RWPE1 (cell line): ENCODE data around the gene SMIM7.

ENCODE experiments used
- CTCF ChIA-PET: fragments of 350-600 bp; sonication (Branson Sonifier 250); formaldehyde crosslinking; extraction: SDS; loops from one replicate; lab custom pipeline; 2021; lab: Yijun Ruan, JAX
- POLR2A ChIA-PET: fragments of 400-600 bp; formaldehyde crosslinking; extraction: SDS; loops from one replicate; lab custom pipeline; 2020; ENCODE audit warnings: antibody characterized with exemption; ENCODE audit not compliant: low non-redundant PET; lab: Yijun Ruan, JAX
- DNase-seq: peaks from one replicate; pipeline ENCODE4 v3.0.0; 2012; ENCODE audit warnings: low spot score
- H3K27ac ChIP-seq: fragments of 450-650 bp; 2 replicates; pipeline ENCODE4 v1.5.1; 2017
- CTCF ChIP-seq: fragments of 450-650 bp; conservative IDR thresholded peaks from 2 replicates; pipeline ENCODE4 v1.5.1; 2017; ENCODE audit warnings: low read depth, mild to moderate bottlenecking

Gene SMIM7

GRCh38 chr19:16650821-16651220, 9.1 kb downstream of the SMIM7 start:
- H3K27ac ChIP-seq = no peak overlapping the region
- CTCF ChIA-PET = interaction anchor here (0.6 kb wide), 1 partner anchor 12 kb away, joined by 3 read pairs; no protein-coding TSS in a partner anchor
- POLR2A ChIA-PET = no interaction called here
- no peak for TF ChIP-seq CTCF
- no peak for DNase-seq

DNA sequence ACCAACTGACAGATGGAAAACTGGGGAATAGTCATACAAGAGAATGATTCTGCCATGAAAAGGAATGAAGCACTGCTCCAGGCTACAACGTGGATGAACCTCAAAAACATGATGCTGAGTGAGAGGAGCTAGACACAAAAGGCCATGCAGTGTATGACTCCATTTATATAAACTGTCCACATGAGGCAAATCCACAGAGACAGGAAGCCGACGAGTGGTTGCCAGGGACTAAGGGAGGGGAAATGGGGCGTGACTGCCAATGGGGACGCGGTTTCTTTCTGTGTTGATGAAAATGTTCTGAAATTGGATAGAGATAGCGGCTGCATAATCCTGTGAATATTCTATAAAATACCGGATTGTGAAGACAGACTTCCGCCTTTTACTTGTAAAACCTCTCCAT, 10.2 kb downstream of the SMIM7 start:
- DNase-seq = no peak
- no peak for TF ChIP-seq CTCF
- no peak overlapping the region for H3K27ac ChIP-seq
- ChIA-PET CTCF (interaction anchor here (0.6 kb wide), 1 partner anchor 1105 kb away, joined by 3 read pairs; no protein-coding TSS in a partner anchor), POLR2A (no interaction called here)

DNA sequence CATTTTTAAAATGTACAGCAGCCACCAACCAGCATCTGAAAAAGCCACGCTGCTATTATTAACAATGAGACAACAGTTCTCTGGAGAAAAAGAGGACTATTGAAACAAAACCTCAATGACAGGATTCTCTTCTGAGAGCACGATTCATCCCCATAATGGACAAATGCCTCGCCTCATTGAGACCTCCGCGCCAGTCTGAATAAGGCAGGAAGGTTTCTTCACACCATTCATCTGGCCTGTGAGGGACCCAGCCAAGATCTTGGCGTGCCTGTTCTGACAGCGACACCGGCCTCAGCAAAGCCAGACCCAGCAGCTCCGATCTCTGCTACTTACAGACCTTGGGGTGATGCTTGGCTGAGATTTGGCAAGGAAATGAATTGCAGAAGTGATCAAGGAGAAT, 14.8 kb downstream of the SMIM7 start:
- POLR2A ChIA-PET = interaction anchor here (0.6 kb wide), 1 partner anchor 10 kb away, joined by 6 read pairs; no protein-coding TSS in a partner anchor
- no peak for TF ChIP-seq CTCF
- no peak overlapping the region for H3K27ac ChIP-seq
- CTCF ChIA-PET = no interaction called here
- DNase-seq = no peak

GRCh38 chr19:16641695-16642094, 18.2 kb downstream of the SMIM7 start:
- POLR2A ChIA-PET = no interaction called here
- CTCF ChIA-PET = interaction anchor here (0.6 kb wide), 1 partner anchor 33 kb away, joined by 3 read pairs; no protein-coding TSS in a partner anchor
- H3K27ac ChIP-seq = no peak overlapping the region
- TF ChIP-seq CTCF = no peak
- no peak for DNase-seq

DNA sequence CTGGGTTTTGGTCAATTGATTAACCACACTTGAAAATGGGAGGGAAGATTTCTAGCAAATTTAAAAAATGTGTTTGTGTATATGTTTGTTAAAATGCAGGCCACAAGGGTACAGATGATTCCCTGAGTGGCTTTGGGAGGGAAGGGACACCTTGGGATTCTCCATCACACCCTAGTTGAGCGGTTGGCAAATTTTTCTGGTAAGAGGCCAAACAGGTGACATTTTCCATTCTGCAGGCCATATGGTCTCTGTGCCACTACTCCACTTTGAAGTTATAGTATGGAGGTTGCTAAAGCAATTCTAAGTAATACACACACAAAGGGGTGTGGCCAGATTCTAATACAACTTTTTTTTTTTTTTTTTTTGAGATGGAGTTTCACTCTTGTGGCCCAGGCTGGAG, 19.0 kb downstream of the SMIM7 start:
- ChIA-PET POLR2A (no interaction called here), CTCF (no interaction called here)

DNA sequence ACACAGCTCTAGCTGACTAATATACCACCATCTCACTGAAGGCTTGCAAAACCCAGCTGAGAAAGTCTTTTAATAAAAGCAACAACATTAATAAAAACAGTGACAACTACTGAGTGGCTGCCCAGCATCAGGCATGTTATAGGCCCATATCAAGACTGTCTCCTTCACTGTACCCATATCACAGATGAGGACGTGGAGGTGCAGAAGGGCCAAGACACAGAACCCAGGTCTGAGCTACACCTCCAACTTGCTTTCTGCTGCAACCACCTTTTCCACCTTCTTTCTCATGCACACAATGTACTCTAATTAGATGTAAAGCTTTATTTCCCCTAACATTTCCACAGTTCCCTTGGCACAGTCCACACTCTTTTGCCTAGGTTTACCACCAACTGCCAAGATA, 21.3 kb downstream of the SMIM7 start:
- CTCF ChIA-PET = interaction anchor here (0.6 kb wide), 2 partner anchors 12 to 393 kb away, joined by 3 read pairs; no protein-coding TSS in a partner anchor
- TF ChIP-seq CTCF = no peak
- DNase-seq = no peak
- POLR2A ChIA-PET = interaction anchor here (1.0 kb wide), 1 partner anchor 11 kb away, joined by 3 read pairs; the partner anchor contains the start of gene MED26
- H3K27ac ChIP-seq = no peak overlapping the region

More for the DNA sequence above, 19.0 kb downstream of the SMIM7 start:
- no peak for DNase-seq
- no peak for TF ChIP-seq CTCF
- H3K27ac ChIP-seq = no peak overlapping the region
